Suppressor macrophage (primary cell): Measurements from ENCODE around the gene CD81.

Experiments used
- DNase-seq, 4 experiments: peaks; one replicate each; pipeline ENCODE4 v3.0.0-alpha.2; 2020 to 2022

CD81 gene

DNA sequence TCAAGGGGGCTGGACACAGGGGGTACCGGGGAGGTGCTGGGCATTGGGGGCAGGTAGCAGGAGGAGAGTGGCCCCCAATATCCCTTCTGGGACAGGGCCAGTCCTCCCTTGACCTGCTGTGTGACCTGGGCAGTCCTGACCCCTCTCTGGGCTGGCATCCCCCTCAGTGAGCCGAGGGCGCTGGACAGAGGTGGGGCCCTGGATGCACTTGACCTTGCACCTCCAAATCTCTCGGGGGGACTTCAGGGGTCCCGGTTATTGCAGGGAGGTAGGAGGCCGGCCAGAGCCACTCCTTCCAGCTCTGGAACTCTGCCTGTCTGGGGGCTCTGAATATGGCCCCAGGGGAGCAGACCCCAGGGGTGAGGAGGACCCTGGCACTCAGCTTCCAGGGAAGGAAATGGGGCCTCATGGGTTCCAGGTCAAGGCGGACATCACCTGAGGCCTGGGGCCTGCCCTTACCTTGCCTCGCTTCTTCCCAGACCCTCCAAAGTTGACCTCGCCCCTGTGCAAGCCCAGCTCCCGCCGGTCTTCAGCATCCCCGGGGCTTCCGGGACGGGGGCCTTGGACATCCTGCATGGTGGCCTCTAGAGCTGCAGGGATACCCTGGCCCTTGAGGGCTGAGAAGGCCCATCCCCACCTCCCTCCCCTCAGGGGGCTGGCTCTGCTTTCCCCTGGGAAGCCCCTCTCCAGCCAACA, 45.5 kb downstream of the CD81 start:
- no peak for DNase-seq

- DNase-seq = no peak
These were observed 46.3 kb downstream of the CD81 start for GRCh38 chr11:2423157-2424025.

DNA sequence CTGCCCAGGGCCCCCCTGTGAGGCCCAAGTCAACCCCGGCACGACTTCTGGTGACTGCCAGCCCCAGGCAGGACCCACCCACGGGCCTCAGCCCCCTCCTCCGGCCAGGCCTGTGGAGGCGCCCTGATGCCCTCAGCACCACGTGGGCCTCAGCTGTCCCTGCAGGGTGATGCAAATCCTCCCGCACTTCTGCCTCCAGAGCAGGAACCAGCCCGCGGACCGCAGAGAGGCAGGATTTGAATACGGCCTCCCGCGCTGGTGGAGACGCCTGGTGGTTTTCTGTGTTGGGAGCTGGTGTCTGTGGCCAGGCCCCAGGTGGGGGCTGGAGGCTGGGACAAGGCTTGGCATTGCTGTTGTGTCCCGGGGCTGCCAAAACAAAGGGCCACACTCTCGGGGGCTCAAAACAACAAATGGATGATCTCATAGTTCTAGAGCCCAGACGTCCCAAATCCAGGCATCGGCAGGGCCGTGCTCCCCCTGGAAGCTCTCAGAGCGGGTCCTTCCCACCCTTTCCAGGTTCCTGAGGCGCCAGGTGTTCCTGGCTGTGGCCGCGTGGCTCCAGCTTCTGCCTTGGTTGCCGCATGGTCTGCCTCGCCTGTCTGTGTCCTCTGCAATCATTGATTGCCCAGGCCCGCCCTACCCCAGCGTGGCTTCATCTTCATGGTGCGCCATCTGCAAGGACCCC, 47.8 kb downstream of the CD81 start:
- DNase-seq = peak; percentile 52 to 77 (median 68)

DNA sequence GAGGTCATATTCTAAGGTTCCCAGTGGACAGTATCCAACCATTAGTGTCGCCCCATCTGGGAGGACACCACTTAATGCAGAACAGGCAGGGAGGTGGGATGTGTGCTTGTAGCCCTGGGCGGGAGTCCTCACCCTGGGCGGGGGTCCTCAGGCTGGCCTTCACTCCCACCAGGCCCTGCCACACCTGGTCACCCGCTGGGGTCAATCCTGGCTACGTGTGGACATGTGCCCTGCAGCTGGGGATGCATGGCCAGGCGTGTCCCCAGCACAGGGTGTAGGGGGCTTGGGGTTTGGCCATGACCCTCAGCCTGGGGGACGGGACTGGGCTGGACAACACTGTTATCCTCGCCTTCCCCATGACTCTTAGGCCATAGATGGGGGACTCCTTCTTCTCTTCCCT, 48.4 kb downstream of the CD81 start:
- no peak for DNase-seq

DNA sequence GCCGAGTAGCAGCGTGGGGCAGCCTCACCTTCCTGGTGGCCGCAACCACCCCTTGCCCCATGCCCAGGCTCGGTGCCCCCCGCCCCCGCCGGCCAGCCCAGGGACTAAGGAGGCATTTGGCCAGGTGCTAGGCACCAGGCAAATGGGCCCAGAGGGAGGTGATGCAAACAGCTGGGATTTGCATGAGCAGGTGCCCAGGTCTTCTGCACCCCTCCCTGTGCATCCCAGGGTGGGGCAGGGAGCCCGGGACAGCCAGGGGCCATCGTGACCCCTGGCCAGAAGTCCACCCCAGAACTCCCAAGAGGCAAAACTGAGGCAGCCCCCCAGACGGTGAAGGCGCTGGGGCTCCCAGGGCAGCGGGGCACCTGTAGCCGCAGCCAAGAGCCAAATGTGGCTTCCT, 49.1 kb downstream of the CD81 start:
- no peak for DNase-seq

DNA sequence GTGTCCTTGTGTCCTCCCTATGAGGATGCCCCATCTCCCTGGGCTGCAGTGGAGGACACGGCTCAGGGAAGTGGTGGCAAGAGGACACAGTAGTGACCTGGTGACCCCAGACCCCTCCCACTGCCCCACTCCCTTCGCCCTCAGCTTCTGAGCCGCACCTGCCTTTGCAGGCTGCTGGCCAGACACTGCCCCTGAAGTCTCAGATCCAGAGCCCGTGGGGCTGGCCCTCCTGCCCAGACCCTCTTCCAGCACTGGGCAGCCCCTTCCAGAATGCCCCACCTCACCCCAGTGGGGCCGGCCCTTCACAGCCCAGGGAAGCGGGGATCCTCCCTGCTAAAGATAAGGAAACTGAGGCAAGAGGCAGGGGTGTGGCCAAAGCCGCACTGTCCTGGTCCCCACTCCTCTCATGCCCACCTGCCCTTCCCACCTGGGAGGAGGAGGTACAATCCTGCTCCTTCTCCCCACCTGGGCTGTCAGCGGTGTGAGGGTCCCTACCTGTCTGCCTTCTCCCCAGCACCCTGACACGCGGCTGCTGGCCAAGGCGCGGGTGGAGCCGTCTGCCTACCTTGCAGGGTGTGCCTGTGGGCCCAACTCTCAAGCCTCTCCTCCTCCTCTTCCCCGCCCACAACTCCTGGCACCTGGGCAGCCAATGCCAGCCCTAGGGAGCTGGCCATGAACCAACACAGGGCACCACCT, 49.9 kb downstream of the CD81 start:
- DNase-seq = no peak

DNA sequence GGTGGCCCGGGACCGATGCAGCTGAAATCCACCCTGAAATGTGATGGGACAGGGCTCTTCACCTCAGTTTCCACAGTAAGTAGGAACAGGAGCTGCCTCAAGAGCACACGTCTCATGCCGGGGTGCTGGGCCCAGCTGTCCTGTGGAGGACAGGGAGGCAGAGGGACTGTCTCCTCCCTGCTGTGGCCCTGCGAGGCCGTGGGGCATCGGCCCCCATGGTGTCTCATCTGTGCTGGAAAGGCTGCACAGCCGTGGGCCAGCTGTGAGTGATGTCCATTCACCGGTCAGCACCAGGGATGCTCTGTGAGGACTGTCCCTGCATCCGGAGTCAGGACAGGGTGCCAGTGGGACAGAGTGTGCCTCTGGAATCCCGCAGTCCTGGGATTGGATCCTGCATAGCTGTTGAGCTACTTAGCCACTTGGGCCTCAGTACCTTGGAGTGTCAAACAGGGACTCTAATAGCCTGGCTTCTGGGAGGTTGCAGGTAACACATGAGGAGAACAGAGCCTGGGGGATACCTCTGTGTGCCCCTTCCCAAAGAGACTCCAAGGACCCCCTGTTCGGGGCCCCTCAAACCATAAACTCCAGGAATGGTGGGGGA, 50.7 kb downstream of the CD81 start:
- no peak for DNase-seq

- peak; percentile 80 to 92 (median 90) for DNase-seq
These were observed 51.2 kb downstream of the CD81 start for GRCh38 chr11:2428322-2428795.

- DNase-seq = no peak
These were observed 54.3 kb downstream of the CD81 start for GRCh38 chr11:2431395-2431794.

GRCh38 chr11:2432171-2432621, 55.1 kb downstream of the CD81 start:
- DNase-seq = no peak

DNA sequence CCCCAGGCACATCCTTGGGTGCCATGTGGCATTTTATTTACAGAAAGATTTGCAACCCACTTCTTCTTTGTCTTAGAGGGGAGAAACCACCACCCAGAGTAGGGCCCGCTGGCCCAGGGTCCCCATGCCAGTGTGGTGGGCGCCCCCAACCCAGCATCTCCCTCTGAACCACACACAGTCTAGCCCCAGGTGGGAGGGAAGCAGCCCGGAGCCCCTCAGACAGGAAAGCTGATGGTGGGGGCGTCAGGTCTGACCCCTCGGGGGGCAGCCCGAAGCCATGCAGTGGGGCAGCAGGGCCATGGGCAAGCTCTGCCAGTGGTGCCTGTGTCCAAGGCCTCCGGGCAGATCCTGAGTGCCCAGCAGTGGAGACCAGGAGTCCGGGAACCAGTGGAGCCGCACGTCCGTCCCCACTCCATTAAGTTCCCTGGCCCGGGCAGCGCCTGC, 55.5 kb downstream of the CD81 start:
- no peak for DNase-seq

DNA sequence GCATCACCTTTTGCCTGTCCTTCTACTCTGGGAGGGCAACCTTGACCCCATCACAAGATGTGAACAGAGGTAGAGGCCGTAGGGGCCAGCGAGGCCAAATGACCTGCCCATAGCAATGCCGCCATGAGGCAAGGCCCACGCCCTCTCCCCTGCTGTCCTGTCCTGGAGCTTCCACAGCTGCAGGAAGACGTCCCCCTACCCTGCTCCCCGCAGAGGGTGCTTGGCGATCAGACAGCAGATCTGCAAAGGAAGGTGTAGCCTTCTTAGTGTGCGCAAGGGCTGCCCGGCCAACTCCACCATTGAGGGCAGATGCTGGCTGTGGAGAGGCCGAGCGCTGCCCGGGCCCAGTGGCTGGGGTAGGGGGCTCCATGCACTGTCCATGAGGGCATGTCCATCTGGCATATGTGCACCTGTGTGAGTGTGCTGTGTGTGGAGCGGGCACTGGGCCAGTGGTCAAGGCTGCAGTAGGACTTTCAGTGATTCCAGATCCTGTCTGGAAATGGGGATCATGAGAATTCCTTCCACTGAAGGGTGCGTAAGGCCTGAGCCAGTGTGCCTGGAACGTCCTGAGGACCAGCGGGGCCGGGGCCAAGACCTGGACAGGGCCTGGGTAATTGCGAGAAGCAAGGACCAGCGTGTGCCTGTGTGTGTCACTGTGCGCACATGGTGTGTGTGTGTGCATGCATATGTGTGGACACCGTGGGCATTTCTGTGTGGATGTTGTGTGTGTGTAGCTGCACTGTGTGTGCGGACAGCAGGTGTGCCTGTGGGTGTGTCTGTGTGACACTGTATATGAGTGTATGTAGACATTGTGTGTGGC, 56.2 kb downstream of the CD81 start:
- DNase-seq = no peak

GRCh38 chr11:2434008-2434407, 56.9 kb downstream of the CD81 start:
- DNase-seq = no peak

- no peak for DNase-seq
These were observed 57.6 kb downstream of the CD81 start for GRCh38 chr11:2434506-2435255.

DNA sequence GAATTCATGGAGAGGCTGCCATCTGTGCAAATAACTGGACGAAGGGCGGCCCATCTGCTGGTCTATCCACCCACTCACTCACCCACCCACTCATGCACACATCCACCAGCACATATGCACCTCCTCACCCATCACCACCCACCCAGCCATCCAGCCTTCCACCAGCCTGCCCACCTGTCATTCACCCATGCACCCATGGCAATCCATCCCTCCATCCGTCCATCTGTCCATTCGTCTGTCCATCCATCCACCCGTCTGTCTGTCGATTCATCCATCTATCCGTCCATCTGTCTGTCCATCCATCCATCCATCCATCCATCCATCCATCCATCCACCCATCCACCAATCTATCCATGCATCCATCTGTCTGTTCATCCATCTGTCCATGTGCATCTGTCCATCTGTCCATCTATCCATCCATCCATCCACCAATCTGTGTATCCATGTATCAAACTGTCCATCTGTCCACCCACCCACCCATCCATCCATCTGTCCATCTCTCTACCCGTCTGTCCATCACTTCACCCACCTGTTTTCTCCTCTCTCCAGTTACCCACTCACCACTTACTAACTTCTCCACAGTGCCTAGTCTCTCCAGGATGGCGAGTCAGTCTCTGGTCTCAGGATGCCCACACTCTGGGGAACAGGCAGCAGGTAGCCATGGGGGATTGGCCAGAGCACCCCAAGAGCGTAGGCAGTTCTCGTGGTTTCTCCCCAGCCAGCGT, 58.3 kb downstream of the CD81 start:
- no peak for DNase-seq

DNA sequence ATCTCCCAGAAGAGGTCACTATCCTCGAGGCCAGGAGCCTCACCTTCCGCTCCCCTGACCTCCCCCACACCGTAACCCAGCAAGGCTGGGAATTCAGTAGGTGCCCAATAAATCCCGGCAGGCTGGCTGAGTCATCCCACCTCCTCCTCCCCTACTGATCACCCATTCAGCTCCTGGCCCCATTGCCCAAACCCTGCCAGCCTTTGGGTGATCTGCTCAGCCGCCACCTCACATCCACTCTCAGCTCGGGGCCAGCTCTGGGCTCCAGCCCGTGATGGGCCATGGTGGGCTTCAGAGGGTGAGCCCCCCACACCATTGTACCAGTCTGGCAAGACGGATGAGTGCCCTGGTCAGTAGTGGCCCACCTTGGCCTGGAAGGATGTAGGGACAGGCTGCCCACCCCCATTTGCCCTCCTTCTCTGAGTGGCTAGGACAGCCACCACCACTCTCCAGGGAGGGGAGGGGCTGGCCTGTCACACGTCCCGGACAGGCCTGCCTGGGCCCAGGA, 59.0 kb downstream of the CD81 start:
- DNase-seq = no peak

DNA sequence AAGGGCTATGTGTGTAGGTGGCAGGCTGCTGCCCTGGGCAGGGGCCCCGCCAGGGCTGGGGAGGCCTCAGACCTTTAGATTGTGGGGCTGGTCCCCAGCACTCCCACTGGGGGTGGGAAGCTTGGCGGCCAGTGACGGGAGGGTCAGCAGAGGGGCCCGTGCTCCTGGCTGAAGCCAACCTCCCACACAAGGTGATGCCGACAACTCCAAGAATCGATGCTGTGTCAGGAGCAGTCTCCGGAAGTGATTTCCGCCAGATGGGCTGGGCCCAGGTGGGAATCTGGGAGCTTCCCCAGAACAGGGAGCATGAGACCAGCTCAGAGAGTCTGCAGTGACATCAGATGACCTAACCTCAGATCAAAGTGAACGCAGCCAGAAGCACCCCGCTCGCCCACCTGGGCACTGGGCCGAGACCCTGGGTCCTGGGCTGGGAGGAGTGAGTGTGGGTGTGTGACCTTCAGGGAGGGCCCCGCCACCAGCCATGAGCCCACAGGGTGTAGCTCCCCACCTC, 59.5 kb downstream of the CD81 start:
- DNase-seq = no peak

DNA sequence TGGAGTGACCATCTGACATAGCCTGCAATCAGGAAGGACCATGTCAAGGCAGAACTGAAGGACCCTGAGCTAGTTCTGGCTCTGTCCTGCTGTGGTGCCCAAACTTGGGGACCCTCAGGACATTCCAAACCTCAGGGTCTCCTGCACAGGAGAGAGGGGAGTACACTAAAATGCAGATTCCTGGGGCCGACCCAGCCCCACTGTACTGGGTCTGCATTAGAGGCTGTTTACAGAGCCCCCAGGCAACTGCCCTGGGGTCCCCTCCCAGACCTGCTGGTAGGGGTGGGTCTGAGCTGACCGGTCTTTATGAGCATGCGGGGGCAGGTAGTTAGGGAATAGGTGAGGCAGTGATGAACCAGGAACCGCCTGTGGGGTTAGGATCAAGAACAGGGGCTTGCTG, 60.4 kb downstream of the CD81 start:
- no peak for DNase-seq

- no peak for DNase-seq
These were observed 62.7 kb downstream of the CD81 start for GRCh38 chr11:2439820-2440219.
